Endothelial cell of umbilical vein (primary cell): ENCODE data around the gene NFATC2. TPM values are rescaled to one million over a fixed set of nuclear protein-coding genes. Genes with fewer than 3 reads are reported as not detected.

Experiments used
- BruUV-seq: library from RNA; stranded (reverse); fragments of 400-500 nt; replicated peaks from 2 replicates; lab custom pipeline; 2021; lab: Mats Ljungman, UMichigan
- CTCF ChIA-PET: fragments of 300-600, 350-600 bp; sonication (Branson Sonifier 250); formaldehyde crosslinking; loops from one replicate; lab custom pipeline; 2021; ENCODE audit warnings: antibody characterized with exemption, inconsistent platforms; lab: Charles Lee
- POLR2A ChIA-PET: fragments of 300-600, 350-600 bp; sonication (Branson Sonifier 250); formaldehyde crosslinking; loops from one replicate; lab custom pipeline; 2021; ENCODE audit warnings: antibody characterized with exemption, inconsistent platforms; lab: Charles Lee
- DNase-seq: peaks from one replicate; pipeline ENCODE4 v3.0.0-alpha.2; 2011; ENCODE audit warnings: low read depth, low spot score
- FAIRE-seq: peaks from 2 replicates; lab custom pipeline; 2011; peaks lifted over from hg19 to GRCh38; lab: Jason Lieb, UNC
- H2AFZ ChIP-seq: 2 replicates; pipeline ENCODE4 v1.6.0; 2012; ENCODE audit warnings: low read depth, low read length, control low read depth, inconsistent platforms
- H3K27ac ChIP-seq: 2 replicates; pipeline ENCODE4 v1.5.1; 2011; ENCODE audit warnings: low read depth, mild to moderate bottlenecking, control low read depth, low read length, moderate library complexity; ENCODE audit not compliant: insufficient read depth
- H3K27me3 ChIP-seq, 2 experiments: 2 replicates each; pipeline versions ENCODE4 v1.6.0 to v1.6.1; 2011; ENCODE audit warnings: low read length in 2 of 2, mixed read lengths in 1 of 2; ENCODE audit not compliant: control insufficient read depth in 2 of 2, insufficient read depth in 2 of 2
- H3K36me3 ChIP-seq, 2 experiments: 2 replicates in 1 of 2; 3 replicates in 1 of 2; pipeline ENCODE4 v1.5.1; 2011; ENCODE audit warnings: low read length in 2 of 2, mild to moderate bottlenecking in 1 of 2, moderate library complexity in 1 of 2; ENCODE audit not compliant: control insufficient read depth in 2 of 2, insufficient read depth in 2 of 2; ENCODE audit errors: extremely low read depth in 1 of 2
- H3K4me1 ChIP-seq: 3 replicates; pipeline ENCODE4 v1.5.1; 2011; ENCODE audit warnings: mild to moderate bottlenecking, low read length; ENCODE audit not compliant: control insufficient read depth, insufficient read depth; ENCODE audit errors: extremely low read depth
- H3K4me2 ChIP-seq: 2 replicates; pipeline ENCODE4 v1.6.1; 2011; ENCODE audit warnings: low read length, control low read depth, mixed read lengths; ENCODE audit not compliant: insufficient read depth
- H3K4me3 ChIP-seq, 3 experiments: fragments of 200-600 bp in 1 of 3; sonication (generic), shearing (Covaris generic) in 1 of 3; replicated peaks in 1 of 3; 2 replicates each; pipeline ENCODE4 v1.5.1; 2011 to 2016; ENCODE audit warnings: control low read depth in 3 of 3, low read length in 3 of 3, mild to moderate bottlenecking in 2 of 3, inconsistent platforms in 1 of 3, low read depth in 1 of 3, moderate library complexity in 1 of 3; ENCODE audit not compliant: insufficient read depth in 1 of 3
- H3K79me2 ChIP-seq: 2 replicates; pipeline ENCODE4 v1.6.0; 2012; ENCODE audit warnings: low read length, inconsistent platforms; ENCODE audit not compliant: control insufficient read depth, insufficient read depth
- H3K9ac ChIP-seq: replicated peaks from 2 replicates; pipeline ENCODE3; 2011; ENCODE audit warnings: low read length, control low read depth; ENCODE audit not compliant: insufficient read depth; ENCODE audit errors: extremely low read depth
- H3K9me1 ChIP-seq: replicated peaks from 3 replicates; pipeline ENCODE4 v1.6.0; 2011; ENCODE audit warnings: mild to moderate bottlenecking, low read length; ENCODE audit not compliant: control insufficient read depth, insufficient read depth; ENCODE audit errors: extremely low read depth
- H3K9me3 ChIP-seq: replicated peaks from 2 replicates; pipeline ENCODE4 v1.5.1; 2012; ENCODE audit warnings: low read length, inconsistent platforms; ENCODE audit not compliant: control insufficient read depth, insufficient read depth
- H4K20me1 ChIP-seq: replicated peaks from 2 replicates; pipeline ENCODE3; 2011; ENCODE audit warnings: mild to moderate bottlenecking, low read length; ENCODE audit not compliant: control insufficient read depth, insufficient read depth; ENCODE audit errors: extremely low read depth
- CTCF ChIP-seq, 2 donors: IDR thresholded peaks; 1 replicate in 1 of 2; 2 replicates in 1 of 2; pipeline ENCODE4 v1.5.1; 2011; ENCODE audit warnings: low read length in 2 of 2, mild to moderate bottlenecking in 2 of 2, moderate library complexity in 2 of 2, control low read depth in 1 of 2, inconsistent platforms in 1 of 2, low read depth in 1 of 2; ENCODE audit not compliant: insufficient read depth in 1 of 2; ENCODE audit errors: extremely low read depth in 1 of 2
- EZH2 ChIP-seq: IDR thresholded peaks from 2 replicates; pipeline ENCODE4 v1.6.1; 2012; ENCODE audit warnings: borderline replicate concordance, low read depth, mild to moderate bottlenecking, moderate library complexity, low read length, inconsistent platforms; ENCODE audit not compliant: severe bottlenecking
- FOS ChIP-seq: IDR thresholded peaks from 2 replicates; pipeline ENCODE4 v1.6.1; 2011; ENCODE audit warnings: mild to moderate bottlenecking, low read length, moderate library complexity, borderline replicate concordance; ENCODE audit not compliant: insufficient read depth
- JUN ChIP-seq: IDR thresholded peaks from 2 replicates; pipeline ENCODE4 v1.6.1; 2011; ENCODE audit warnings: borderline replicate concordance, low read depth; ENCODE audit not compliant: insufficient read length, insufficient read depth
- MAX ChIP-seq: IDR thresholded peaks from 2 replicates; pipeline ENCODE4 v1.6.1; 2011; ENCODE audit not compliant: insufficient read depth, insufficient read length
- MYC ChIP-seq: IDR thresholded peaks from one replicate; pipeline ENCODE4 v1.6.1; 2011; ENCODE audit warnings: mild to moderate bottlenecking, low read depth, low read length
- POLR2A ChIP-seq: IDR thresholded peaks from 2 replicates; pipeline ENCODE4 v1.6.1; 2012; ENCODE audit warnings: low read depth, mild to moderate bottlenecking, control low read depth, low read length
- POLR2AphosphoS5 ChIP-seq: IDR thresholded peaks from 2 replicates; pipeline ENCODE4 v1.6.1; 2012; ENCODE audit warnings: low read depth, mild to moderate bottlenecking, control low read depth, low read length, moderate library complexity; ENCODE audit not compliant: insufficient read depth
- dilution Hi-C: fragments of 300-500 bp; cut with MboI; formaldehyde crosslinking; loops from one replicate; pipeline ENCODE4 v1.15.0; 2019; ENCODE audit warnings: low sequenced_read_pairs; ENCODE audit not compliant: extremely low pct_ligation_motif_present
- intact Hi-C: fragments of 100-400 bp; cut with micrococcal nuclease; formaldehyde crosslinking; loops from one replicate; pipeline ENCODE4 v1.10.0; 2022
- polyA plus RNA-seq, 4 experiments: library from polyadenylated mRNA; depleted of rRNA in 3 of 4; stranded (reverse) in 3 of 4; unstranded in 1 of 4; fragments of >200 nt; gene quantifications; 2 replicates each; pipeline versions ENCODE4 v1.2.1 to v1.2.3, GENCODE V29; 2011 to 2012; ENCODE audit warnings: missing spikeins in 1 of 4
- total RNA-seq: library from RNA; stranded (reverse); gene quantifications from 2 replicates; pipeline ENCODE4 v1.2.3, GENCODE V29; 2021

The NFATC2 gene
- total and polyA plus RNA-seq, 2 donors (not counting 3 experiments of a cell fraction or from before 2014, with no cell fraction given) = 3.1 to 13.0 TPM

GRCh38 chr20:51375561-51375960, 167.0 kb downstream of the NFATC2 start:
- Histone ChIP-seq H3K27ac (no peak overlapping the region), H3K4me3 (no peak overlapping the region), H4K20me1 (no peaks in the 10 kb centered on the region), H3K4me2 (no peak overlapping the region), H3K9ac (no peak overlapping the region), H2AFZ (no peak overlapping the region), H3K4me1 (peaks cover 24% of the 10 kb centered on the region), H3K27me3 (no peaks in the 10 kb centered on the region), H3K79me2 (no peaks in the 10 kb centered on the region), H3K9me1 (no peaks in the 10 kb centered on the region), H3K9me3 (no peaks in the 10 kb centered on the region), H3K36me3 (no peaks in the 10 kb centered on the region)
- TF ChIP-seq CTCF (IDR thresholded peaks at IDR 0.05; ENCODE audit: extremely low read depth in 1 of 2, insufficient read depth in 1 of 2, low read depth in 1 of 2, low read length in 2 of 2) = no peak
- no peak for TF ChIP-seq MYC
- TF ChIP-seq EZH2 = no peak
- no peak for FAIRE-seq
- ChIA-PET CTCF (interaction anchor here (1.0 to 6.3 kb wide), 5 partner anchors 14 to 388 kb away, joined by 3 to 99 read pairs (median 6); no protein-coding TSS in a partner anchor), POLR2A (no interaction called here)
- dilution Hi-C loops (no loop called here), intact Hi-C loops (loop anchor here (10.0 kb wide), 1 partner anchor 589 kb away; no protein-coding TSS in a partner anchor)
- DNase-seq = no peak
- BruUV-seq = no TSS peak

- Histone ChIP-seq H3K4me1 (peaks cover 24% of the 10 kb centered on the region), H3K27me3 (no peaks in the 10 kb centered on the region), H3K9ac (no peak overlapping the region), H3K4me2 (no peak overlapping the region), H3K9me3 (no peaks in the 10 kb centered on the region), H3K36me3 (no peaks in the 10 kb centered on the region), H3K4me3 (no peak overlapping the region), H3K27ac (peak overlapping the region; percentile 46), H3K9me1 (no peaks in the 10 kb centered on the region), H4K20me1 (no peaks in the 10 kb centered on the region), H3K79me2 (no peaks in the 10 kb centered on the region), H2AFZ (no peak overlapping the region)
- DNase-seq (no peak), FAIRE-seq (no peak)
- dilution Hi-C loops = no loop called here
- ChIA-PET CTCF (interaction anchor here (1.0 to 6.3 kb wide), 8 partner anchors 11 to 387 kb away, joined by 3 to 99 read pairs (median 5); no protein-coding TSS in a partner anchor), POLR2A (no interaction called here)
- no peak for TF ChIP-seq MYC
- no peak for TF ChIP-seq POLR2A
- TF ChIP-seq MAX = no peak
- no peak for TF ChIP-seq CTCF (IDR thresholded peaks at IDR 0.05; ENCODE audit: extremely low read depth in 1 of 2, insufficient read depth in 1 of 2, low read depth in 1 of 2, low read length in 2 of 2)
- TF ChIP-seq POLR2AphosphoS5 = no peak
- TF ChIP-seq JUN = no peak
- TF ChIP-seq FOS = no peak
- TF ChIP-seq EZH2 = no peak
- no TSS peak for BruUV-seq
- intact Hi-C loops = loop anchor here (1.0 to 10.0 kb wide), 10 partner anchors 8 to 707 kb away; no protein-coding TSS in a partner anchor
These were observed 167.6 kb downstream of the NFATC2 start for GRCh38 chr20:51374961-51375360.
